ENCODE data around the gene ANGPTL2.
A peak's percentile ranks its signal among the peaks of the same experiment; 100 is the strongest.

ANGPTL2 gene

DNA sequence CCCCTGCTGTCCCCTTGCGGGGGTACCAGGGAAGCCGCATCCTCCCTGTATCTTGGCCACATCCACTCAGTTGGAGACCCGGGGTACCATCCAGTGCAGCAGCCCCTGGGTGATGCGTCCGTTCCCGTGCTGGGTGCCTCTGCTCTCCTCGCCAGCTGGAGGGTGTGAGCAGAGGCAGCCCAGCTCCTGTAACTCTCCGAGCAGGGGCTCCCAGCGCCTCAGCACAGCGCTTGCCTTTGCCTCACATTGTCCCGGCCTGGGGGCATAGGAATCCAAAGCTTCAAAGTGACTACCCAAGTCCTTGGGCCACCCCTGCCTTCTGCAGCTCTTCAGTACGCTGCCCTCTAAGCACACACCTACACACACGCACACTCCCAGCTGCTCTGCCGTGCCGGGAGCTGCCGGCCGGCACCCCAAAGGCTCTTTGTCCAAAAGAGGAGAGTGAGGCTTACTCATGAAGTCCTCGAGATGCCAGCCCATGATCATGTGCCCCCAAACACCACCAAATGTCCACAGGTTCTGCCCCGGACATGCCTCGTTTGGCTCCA is 733 bp downstream of the ANGPTL2 start:
- Histone ChIP-seq H3K27me3 (ENCODE audit: control insufficient read depth, insufficient read depth, low read length) (no peaks in the 10 kb centered on the region), H3K9ac (ENCODE audit: low read length) (peak overlapping the region; percentile 64), H3K4me1 (ENCODE audit: control insufficient read depth, low read depth, low read length) (peaks cover 14% of the 10 kb centered on the region), H3K36me3 (ENCODE audit: control insufficient read depth, low read depth, low read length) (no peaks in the 10 kb centered on the region), H3K27ac (ENCODE audit: low read length) (no peak overlapping the region), H3K9me3 (ENCODE audit: control insufficient read depth, low read depth, low read length) (no peaks in the 10 kb centered on the region), H3K4me3 (ENCODE audit: low read length) (peak overlapping the region; percentile 70)

DNA sequence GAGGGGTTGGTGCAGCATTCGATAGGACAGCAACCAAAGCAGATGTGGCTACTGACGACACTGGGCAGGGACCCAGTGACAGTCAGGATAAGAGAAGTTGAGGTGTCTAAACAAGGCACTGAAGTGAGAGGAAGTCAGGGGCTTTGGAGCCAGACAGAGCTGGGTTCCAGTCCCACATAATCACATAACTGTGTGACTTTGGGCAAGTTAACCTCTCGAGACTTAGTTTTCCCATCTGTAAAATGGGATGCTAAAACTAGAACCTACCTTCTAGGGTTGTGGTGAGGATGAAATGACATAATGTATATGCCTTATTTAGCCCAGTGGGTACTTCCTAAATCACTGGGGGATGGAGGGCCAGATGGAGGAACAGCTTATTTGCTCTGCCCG is 3.1 kb downstream of the ANGPTL2 start:
- Histone ChIP-seq H3K9ac (ENCODE audit: low read length) (no peak overlapping the region), H3K9me3 (ENCODE audit: control insufficient read depth, low read depth, low read length) (no peaks in the 10 kb centered on the region), H3K36me3 (ENCODE audit: control insufficient read depth, low read depth, low read length) (no peaks in the 10 kb centered on the region), H3K4me1 (ENCODE audit: control insufficient read depth, low read depth, low read length) (peaks cover 14% of the 10 kb centered on the region), H3K4me3 (ENCODE audit: low read length) (no peak overlapping the region), H3K27ac (ENCODE audit: low read length) (no peak overlapping the region), H3K27me3 (ENCODE audit: control insufficient read depth, insufficient read depth, low read length) (no peaks in the 10 kb centered on the region)

DNA sequence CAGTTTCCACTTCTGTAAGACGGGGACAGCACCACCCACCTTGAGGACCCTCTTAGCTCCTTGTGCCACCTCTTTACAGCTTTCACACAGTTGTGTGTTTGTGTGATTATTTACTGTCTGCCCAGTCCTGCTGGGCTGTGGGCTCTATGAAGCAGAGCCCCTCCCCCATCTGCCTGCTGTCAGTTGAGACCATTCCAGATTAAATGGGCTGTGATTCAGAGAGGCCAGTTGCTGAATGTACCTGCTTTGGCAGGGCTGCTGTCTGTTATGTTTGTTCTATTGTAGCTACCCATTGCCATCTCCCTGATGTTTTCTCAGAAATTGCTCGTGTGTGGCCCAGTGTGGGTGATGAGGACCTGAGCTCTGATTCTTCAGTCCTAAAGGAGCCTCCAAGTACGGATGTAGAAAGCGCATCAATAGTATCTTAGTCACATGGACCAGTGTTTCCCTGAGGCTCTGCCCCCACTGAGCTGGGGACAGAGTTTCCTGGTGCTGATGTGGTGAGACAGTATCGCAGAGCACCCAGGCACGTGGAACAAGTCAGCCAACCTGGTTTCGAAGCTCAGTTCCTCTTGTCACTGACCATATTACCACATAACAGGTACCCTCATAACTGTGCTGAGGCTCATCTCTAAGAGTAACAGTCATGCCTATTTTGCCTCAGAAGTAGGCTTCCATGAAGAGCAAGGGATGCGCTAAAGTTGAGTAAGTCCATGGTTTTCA is 3.7 kb downstream of the ANGPTL2 start:
- Histone ChIP-seq H3K27me3 (ENCODE audit: control insufficient read depth, insufficient read depth, low read length) (no peaks in the 10 kb centered on the region), H3K36me3 (ENCODE audit: control insufficient read depth, low read depth, low read length) (no peaks in the 10 kb centered on the region), H3K4me3 (ENCODE audit: low read length) (no peak overlapping the region), H3K4me1 (ENCODE audit: control insufficient read depth, low read depth, low read length) (peaks cover 9% of the 10 kb centered on the region), H3K9ac (ENCODE audit: low read length) (no peak overlapping the region), H3K9me3 (ENCODE audit: control insufficient read depth, low read depth, low read length) (no peaks in the 10 kb centered on the region), H3K27ac (ENCODE audit: low read length) (no peak overlapping the region)

DNA sequence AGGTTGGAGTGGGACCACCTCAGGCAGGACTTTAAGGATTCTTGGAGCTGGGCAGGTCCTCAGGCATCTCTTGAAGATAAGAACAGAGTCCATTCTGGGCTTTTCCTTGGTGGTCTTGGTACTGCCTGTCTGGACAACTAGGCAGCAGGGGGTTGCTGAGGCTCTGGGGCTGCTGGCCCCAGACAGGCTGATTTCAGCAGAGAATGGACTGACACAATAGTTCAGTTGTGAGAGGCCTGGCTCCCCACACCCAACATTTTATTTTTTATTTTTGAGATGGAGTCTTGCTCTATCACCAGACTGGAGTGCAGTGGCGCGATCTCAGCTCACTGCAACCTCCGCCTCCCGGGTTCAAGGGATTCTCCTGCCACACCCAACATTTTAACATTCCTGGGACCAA is 4.6 kb downstream of the ANGPTL2 start:
- Histone ChIP-seq H3K9ac (ENCODE audit: low read length) (no peak overlapping the region), H3K4me1 (ENCODE audit: control insufficient read depth, low read depth, low read length) (peaks cover 9% of the 10 kb centered on the region), H3K27ac (ENCODE audit: low read length) (no peak overlapping the region), H3K36me3 (ENCODE audit: control insufficient read depth, low read depth, low read length) (no peaks in the 10 kb centered on the region), H3K4me3 (ENCODE audit: low read length) (no peak overlapping the region), H3K27me3 (ENCODE audit: control insufficient read depth, insufficient read depth, low read length) (no peaks in the 10 kb centered on the region), H3K9me3 (ENCODE audit: control insufficient read depth, low read depth, low read length) (no peaks in the 10 kb centered on the region)

DNA sequence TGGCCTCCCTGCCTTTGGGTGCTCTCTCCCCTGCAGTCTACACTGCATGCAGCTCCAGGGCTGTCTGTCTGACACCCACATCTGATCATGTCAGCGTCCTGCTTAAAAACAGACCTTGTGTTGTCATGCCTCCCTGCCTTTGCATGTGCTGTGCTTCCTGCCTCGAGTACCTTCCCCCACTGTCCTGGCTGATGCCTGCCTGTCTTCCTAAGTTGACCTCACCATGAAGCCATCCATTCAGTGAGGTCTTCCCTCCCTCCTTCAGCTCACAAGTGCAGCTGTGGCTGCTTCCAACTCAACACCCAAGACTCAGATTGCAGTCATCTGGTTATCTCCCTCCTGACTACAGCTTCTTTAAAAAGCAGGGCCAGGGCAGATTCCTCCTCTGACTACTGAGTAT is 5.5 kb downstream of the ANGPTL2 start:
- H3K9me3 ChIP-seq (ENCODE audit: control insufficient read depth, low read depth, low read length): no peaks in the 10 kb centered on the region
- peaks cover 17% of the 10 kb centered on the region for H3K4me1 ChIP-seq (ENCODE audit: control insufficient read depth, low read depth, low read length)
- H3K36me3 ChIP-seq (ENCODE audit: control insufficient read depth, low read depth, low read length): no peaks in the 10 kb centered on the region
- no peak overlapping the region for H3K27ac ChIP-seq (ENCODE audit: low read length)
- H3K9ac ChIP-seq (ENCODE audit: low read length): no peak overlapping the region
- no peak overlapping the region for H3K4me3 ChIP-seq (ENCODE audit: low read length)
- H3K27me3 ChIP-seq (ENCODE audit: control insufficient read depth, insufficient read depth, low read length): no peaks in the 10 kb centered on the region

DNA sequence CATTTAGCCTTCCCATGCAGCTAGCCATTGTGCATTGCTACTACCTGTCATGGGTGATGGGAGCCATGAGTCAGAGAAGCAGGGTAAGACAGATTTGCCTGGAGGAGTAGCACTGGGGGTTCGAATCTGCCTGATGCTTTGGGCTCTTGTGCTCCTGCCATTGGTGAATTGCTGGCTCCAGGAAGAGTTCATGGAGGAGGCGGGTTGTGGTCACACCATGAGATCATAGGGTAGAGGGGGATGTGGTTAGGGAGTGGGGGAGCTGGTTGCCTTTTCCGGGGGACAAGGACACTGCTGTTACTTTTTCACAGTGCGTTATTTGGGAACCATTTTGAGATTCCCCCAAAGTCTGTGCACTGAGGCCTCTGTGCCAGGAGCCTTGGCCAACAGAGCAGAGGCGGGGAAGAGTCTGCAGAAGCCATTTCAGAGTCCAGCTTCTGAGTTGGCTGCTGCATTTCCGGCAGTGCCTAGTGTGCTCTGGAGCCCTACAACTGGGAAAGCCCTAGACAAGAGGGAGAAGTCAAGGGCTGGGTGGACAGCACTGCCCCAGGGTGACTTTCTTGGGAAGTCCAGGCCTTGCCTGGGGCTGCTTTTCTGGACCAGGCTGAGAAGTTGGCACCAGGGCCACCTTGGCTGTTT is 6.2 kb downstream of the ANGPTL2 start:
- no peaks in the 10 kb centered on the region for H3K36me3 ChIP-seq (ENCODE audit: control insufficient read depth, low read depth, low read length)
- no peaks in the 10 kb centered on the region for H3K27me3 ChIP-seq (ENCODE audit: control insufficient read depth, insufficient read depth, low read length)
- H3K9me3 ChIP-seq (ENCODE audit: control insufficient read depth, low read depth, low read length): no peaks in the 10 kb centered on the region
- H3K9ac ChIP-seq (ENCODE audit: low read length): no peak overlapping the region
- no peak overlapping the region for H3K27ac ChIP-seq (ENCODE audit: low read length)
- H3K4me1 ChIP-seq (ENCODE audit: control insufficient read depth, low read depth, low read length): peaks cover 24% of the 10 kb centered on the region
- H3K4me3 ChIP-seq (ENCODE audit: low read length): no peak overlapping the region

DNA sequence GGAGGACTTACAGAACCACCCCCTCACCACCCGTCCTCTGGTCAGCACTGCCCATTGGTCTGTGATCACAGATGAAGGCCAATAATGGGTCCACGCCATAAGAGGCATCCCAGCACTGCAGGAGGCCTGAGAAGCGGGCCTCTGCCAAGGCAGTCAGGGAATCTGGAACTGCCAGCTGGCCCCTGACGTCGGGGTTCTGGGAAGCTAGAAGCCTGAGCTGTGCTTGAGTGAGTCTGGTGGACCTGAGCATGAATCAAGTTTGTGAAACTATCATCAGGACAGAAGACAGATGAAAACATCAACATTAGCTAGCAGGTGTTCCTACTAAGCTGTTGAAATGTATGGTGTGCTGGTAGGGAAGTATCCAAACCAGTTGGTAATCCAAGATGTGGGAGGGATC is 7.8 kb downstream of the ANGPTL2 start:
- Histone ChIP-seq H3K4me1 (ENCODE audit: control insufficient read depth, low read depth, low read length) (peaks cover 29% of the 10 kb centered on the region), H3K27ac (ENCODE audit: low read length) (no peak overlapping the region), H3K27me3 (ENCODE audit: control insufficient read depth, insufficient read depth, low read length) (no peaks in the 10 kb centered on the region), H3K9ac (ENCODE audit: low read length) (no peak overlapping the region), H3K9me3 (ENCODE audit: control insufficient read depth, low read depth, low read length) (no peaks in the 10 kb centered on the region), H3K4me3 (ENCODE audit: low read length) (no peak overlapping the region), H3K36me3 (ENCODE audit: control insufficient read depth, low read depth, low read length) (no peaks in the 10 kb centered on the region)

DNA sequence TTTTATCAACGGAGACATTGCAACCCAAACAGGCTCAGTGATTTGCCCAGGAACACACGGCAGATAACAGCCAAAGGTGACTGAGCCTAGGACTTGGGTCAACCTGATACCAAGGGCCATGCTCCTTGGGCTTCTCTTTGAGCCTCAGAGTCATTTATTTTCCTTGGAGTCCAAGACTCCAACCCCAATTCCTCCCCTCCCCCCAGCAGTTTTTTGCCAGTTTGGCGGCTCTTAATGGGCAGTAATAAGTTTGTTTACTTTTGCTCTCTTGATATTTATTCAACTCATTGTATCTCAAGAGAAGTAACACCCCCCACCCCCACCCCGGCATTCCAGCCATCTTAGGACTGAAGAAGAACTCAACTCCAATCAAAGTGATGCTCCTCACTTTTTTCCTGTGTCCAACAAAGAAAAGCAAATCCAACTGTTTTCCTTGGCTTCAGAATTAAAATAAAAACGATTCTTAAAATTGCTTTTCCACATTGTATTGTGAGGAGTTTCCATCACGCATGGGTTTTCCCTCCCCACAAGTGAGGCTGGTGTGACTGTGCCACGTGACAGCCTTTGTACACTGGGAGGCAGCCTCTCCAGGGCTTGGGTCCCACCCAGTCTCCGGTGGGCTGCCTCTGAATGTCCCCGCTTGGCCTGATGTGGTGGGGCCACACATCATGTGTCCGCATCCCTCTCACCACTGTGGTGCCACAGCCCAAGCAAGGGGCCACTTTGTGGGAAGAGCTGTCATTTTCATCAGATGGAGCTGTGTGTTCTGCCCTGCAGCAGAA is 9.1 kb downstream of the ANGPTL2 start:
- Histone ChIP-seq H3K36me3 (ENCODE audit: control insufficient read depth, low read depth, low read length) (no peaks in the 10 kb centered on the region), H3K4me3 (ENCODE audit: low read length) (no peak overlapping the region), H3K9ac (ENCODE audit: low read length) (no peak overlapping the region), H3K9me3 (ENCODE audit: control insufficient read depth, low read depth, low read length) (no peaks in the 10 kb centered on the region), H3K27me3 (ENCODE audit: control insufficient read depth, insufficient read depth, low read length) (no peaks in the 10 kb centered on the region), H3K4me1 (ENCODE audit: control insufficient read depth, low read depth, low read length) (peaks cover 29% of the 10 kb centered on the region), H3K27ac (ENCODE audit: low read length) (no peak overlapping the region)

DNA sequence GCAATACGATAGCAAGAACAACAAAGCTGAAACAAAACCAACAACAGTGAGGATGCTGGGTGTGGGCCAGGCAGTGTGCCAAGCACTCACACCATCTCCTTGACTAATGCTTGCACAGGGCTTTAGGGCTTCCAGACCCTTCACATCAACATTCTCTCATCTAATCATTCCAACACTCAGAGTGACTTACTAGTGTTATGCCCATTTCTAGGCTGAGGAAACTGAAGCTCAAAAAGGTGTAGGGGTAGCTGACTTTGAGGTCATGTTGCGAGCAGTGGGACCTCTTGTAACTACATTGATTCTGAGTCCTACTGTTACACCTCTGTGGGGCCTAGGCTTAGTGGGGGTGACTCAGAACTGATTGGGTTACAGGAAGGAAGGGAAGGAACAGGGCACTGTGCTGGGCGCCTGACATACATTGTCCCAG is 9.7 kb downstream of the ANGPTL2 start:
- no peak overlapping the region for H3K4me3 ChIP-seq (ENCODE audit: low read length)
- H3K36me3 ChIP-seq (ENCODE audit: control insufficient read depth, low read depth, low read length): no peaks in the 10 kb centered on the region
- no peaks in the 10 kb centered on the region for H3K27me3 ChIP-seq (ENCODE audit: control insufficient read depth, insufficient read depth, low read length)
- no peak overlapping the region for H3K9ac ChIP-seq (ENCODE audit: low read length)
- H3K27ac ChIP-seq (ENCODE audit: low read length): no peak overlapping the region
- H3K9me3 ChIP-seq (ENCODE audit: control insufficient read depth, low read depth, low read length): no peaks in the 10 kb centered on the region
- H3K4me1 ChIP-seq (ENCODE audit: control insufficient read depth, low read depth, low read length): peaks cover 29% of the 10 kb centered on the region

DNA sequence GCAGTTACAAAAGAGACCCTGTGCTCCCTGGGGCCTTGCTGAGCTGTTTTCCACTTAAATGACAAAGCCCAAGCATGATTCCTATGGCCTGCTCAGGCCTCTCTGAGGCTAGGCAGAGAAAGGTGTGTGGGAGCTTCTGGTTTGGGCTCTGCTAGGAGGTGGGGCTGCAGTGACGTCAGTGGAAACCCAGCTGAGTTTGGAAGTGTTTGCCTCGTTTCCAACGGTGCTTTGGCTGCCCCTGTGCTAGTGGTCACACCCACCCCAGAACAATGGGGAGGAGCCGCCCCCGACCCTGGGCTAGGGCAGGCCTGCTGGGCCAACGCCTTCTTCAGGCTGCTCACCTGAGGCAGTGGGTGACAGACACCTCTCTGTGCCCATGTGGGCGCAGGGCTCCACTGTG is 10.4 kb downstream of the ANGPTL2 start:
- H3K27me3 ChIP-seq (ENCODE audit: control insufficient read depth, insufficient read depth, low read length): no peaks in the 10 kb centered on the region
- H3K27ac ChIP-seq (ENCODE audit: low read length): peak overlapping the region; percentile 89
- peak overlapping the region; percentile 6 for H3K4me3 ChIP-seq (ENCODE audit: low read length)
- H3K9me3 ChIP-seq (ENCODE audit: control insufficient read depth, low read depth, low read length): no peaks in the 10 kb centered on the region
- no peaks in the 10 kb centered on the region for H3K36me3 ChIP-seq (ENCODE audit: control insufficient read depth, low read depth, low read length)
- H3K9ac ChIP-seq (ENCODE audit: low read length): peak overlapping the region; percentile 48
- H3K4me1 ChIP-seq (ENCODE audit: control insufficient read depth, low read depth, low read length): peaks cover 29% of the 10 kb centered on the region

DNA sequence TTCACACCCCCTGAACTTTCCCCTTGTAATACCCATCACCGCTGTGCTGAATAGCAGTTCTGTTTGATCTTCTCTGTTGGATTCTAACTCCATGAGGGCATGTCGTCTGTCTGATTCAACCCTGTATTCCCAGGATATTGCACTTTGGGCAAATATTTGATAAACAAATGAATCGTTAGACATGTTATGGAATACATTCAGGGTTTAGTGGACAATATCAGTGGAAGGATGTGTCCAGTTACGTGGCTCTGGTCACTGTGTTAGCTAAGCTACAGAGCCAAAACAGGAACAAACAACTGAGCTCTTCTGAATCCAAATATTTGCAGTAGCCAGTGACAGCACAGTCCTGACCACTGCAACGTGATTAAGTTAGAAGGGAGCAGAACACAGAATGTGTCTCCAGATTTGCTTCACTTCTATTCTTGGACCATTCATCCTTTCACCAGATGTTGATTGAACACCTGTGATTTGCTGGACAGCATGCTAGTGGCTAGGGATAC is 13.2 kb downstream of the ANGPTL2 start:
- no peaks in the 10 kb centered on the region for H3K9me3 ChIP-seq (ENCODE audit: control insufficient read depth, low read depth, low read length)
- H3K36me3 ChIP-seq (ENCODE audit: control insufficient read depth, low read depth, low read length): no peaks in the 10 kb centered on the region
- no peak overlapping the region for H3K4me3 ChIP-seq (ENCODE audit: low read length)
- peaks cover 29% of the 10 kb centered on the region for H3K4me1 ChIP-seq (ENCODE audit: control insufficient read depth, low read depth, low read length)
- H3K27me3 ChIP-seq (ENCODE audit: control insufficient read depth, insufficient read depth, low read length): no peaks in the 10 kb centered on the region
- H3K9ac ChIP-seq (ENCODE audit: low read length): no peak overlapping the region
- no peak overlapping the region for H3K27ac ChIP-seq (ENCODE audit: low read length)

Data from iPS-18a (cell line).